Body of pancreas (tissue), 4 donors: Measurements from ENCODE around the gene CTSK.
"Not testable (repeated sequence)": the region's sequence is repeated elsewhere in the genome, so short reads cannot be mapped to it uniquely, and the experiment has no call there.

Experiments used
- POLR2A ChIP-seq, 3 donors: fragments of 450-650 bp; IDR thresholded peaks; one replicate each; pipeline ENCODE4 v1.6.1; 2016; ENCODE audit warnings: antibody characterized with exemption in 3 of 3, mild to moderate bottlenecking in 2 of 3
- TF ChIP-seq, protein P1 (sequence below), 7 experiments: fragments of 450-650 bp in 4 of 7; fragments of 200-600 bp in 3 of 7; sonication (generic) in 3 of 7; IDR thresholded peaks; one replicate each; pipeline ENCODE4 v1.5.1; 2016 to 2019; ENCODE audit warnings: antibody characterized with exemption in 7 of 7

DNA sequence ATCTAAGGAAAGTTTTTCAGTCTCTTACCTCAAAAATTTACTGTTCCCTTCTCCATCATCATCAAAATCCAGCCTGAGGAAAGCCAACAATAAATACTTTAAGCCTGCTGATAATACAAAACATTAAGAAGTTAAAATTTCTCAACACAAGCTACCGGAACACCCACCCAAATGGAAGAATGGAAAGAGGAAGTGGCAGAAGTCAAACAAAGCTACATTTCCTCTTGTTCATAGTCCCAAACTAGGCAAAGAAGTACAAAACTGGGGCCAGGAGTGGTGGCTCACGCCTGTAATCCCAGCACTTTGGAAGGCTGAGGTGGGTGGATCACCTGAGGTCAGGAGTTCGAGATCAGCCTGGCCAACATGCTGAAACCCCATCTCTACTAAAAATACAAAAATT lies 44.7 kb upstream of the CTSK start:
- not testable (repeated sequence) for TF ChIP-seq POLR2A (IDR thresholded peaks at IDR 0.05)
- TF ChIP-seq, protein P1, sequence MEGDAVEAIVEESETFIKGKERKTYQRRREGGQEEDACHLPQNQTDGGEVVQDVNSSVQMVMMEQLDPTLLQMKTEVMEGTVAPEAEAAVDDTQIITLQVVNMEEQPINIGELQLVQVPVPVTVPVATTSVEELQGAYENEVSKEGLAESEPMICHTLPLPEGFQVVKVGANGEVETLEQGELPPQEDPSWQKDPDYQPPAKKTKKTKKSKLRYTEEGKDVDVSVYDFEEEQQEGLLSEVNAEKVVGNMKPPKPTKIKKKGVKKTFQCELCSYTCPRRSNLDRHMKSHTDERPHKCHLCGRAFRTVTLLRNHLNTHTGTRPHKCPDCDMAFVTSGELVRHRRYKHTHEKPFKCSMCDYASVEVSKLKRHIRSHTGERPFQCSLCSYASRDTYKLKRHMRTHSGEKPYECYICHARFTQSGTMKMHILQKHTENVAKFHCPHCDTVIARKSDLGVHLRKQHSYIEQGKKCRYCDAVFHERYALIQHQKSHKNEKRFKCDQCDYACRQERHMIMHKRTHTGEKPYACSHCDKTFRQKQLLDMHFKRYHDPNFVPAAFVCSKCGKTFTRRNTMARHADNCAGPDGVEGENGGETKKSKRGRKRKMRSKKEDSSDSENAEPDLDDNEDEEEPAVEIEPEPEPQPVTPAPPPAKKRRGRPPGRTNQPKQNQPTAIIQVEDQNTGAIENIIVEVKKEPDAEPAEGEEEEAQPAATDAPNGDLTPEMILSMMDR (IDR thresholded peaks at IDR 0.05): not testable (repeated sequence)
